GM23338 (cell line): Measurements from ENCODE around the gene PHKB. TPM values are rescaled to one million over a fixed set of nuclear protein-coding genes. Genes with fewer than 3 reads are reported as not detected.
A peak's percentile ranks its signal among the peaks of the same experiment; 100 is the strongest.

Source experiments
- ATAC-seq: fragments of 200-7000 bp; cut with Tn5 transposase; 3 replicates; pipeline ENCODE4 v1.9.1; 2020
- DNase-seq: peaks from one replicate; pipeline ENCODE4 v3.0.0-alpha.2; 2015; ENCODE audit warnings: low spot score
- H2AFZ ChIP-seq: fragments of 200-600 bp; sonication (generic); 2 replicates; pipeline ENCODE4 v1.8.0; 2016; ENCODE audit warnings: antibody characterized with exemption, mild to moderate bottlenecking, moderate library complexity
- H3F3A ChIP-seq: fragments of 200-600 bp; sonication (generic); replicated peaks from 2 replicates; pipeline ENCODE4 v1.8.0; 2017; ENCODE audit warnings: antibody characterized with exemption, mixed run types, low read depth
- H3K27ac ChIP-seq: fragments of 200-600 bp; sonication (generic); 2 replicates; pipeline ENCODE4 v1.6.1; 2016; ENCODE audit warnings: low read depth
- H3K27me3 ChIP-seq: fragments of 200-600 bp; sonication (generic); 2 replicates; pipeline ENCODE4 v1.8.0; 2016; ENCODE audit warnings: mild to moderate bottlenecking, mixed run types, moderate library complexity; ENCODE audit not compliant: insufficient read depth
- H3K36me3 ChIP-seq: fragments of 200-600 bp; sonication (generic); 2 replicates; pipeline ENCODE4 v1.8.0; 2016; ENCODE audit warnings: mild to moderate bottlenecking; ENCODE audit not compliant: insufficient read depth
- H3K4me1 ChIP-seq: fragments of 200-600 bp; sonication (generic); 2 replicates; pipeline ENCODE4 v1.8.0; 2016; ENCODE audit warnings: mild to moderate bottlenecking, moderate library complexity; ENCODE audit not compliant: insufficient read depth
- H3K4me2 ChIP-seq: fragments of 200-600 bp; sonication (generic); 2 replicates; pipeline ENCODE4 v1.7.1; 2017; ENCODE audit warnings: mixed run types
- H3K4me3 ChIP-seq: fragments of 200-600 bp; sonication (generic); 2 replicates; pipeline ENCODE4 v1.6.1; 2016; ENCODE audit warnings: mixed run types
- H3K79me2 ChIP-seq: fragments of 200-600 bp; sonication (generic); replicated peaks from 2 replicates; pipeline ENCODE4 v1.8.0; 2017; ENCODE audit warnings: mild to moderate bottlenecking; ENCODE audit not compliant: insufficient read depth
- H3K9me2 ChIP-seq: fragments of 200-600 bp; sonication (generic); 2 replicates; pipeline ENCODE4 v1.8.0; 2017; ENCODE audit not compliant: insufficient read depth
- H4K20me1 ChIP-seq: fragments of 200-600 bp; sonication (generic); replicated peaks from 2 replicates; pipeline ENCODE4 v1.8.0; 2017; ENCODE audit warnings: mild to moderate bottlenecking; ENCODE audit not compliant: insufficient read depth
- H3K27ac Mint-ChIP-seq: 2 replicates; pipeline ENCODE4 v1.8.0; 2020; ENCODE audit warnings: inconsistent platforms, mild to moderate bottlenecking, moderate library complexity, mixed read lengths
- H3K27me3 Mint-ChIP-seq: 3 replicates; pipeline ENCODE4 v1.8.0; 2022; ENCODE audit warnings: low read depth, mild to moderate bottlenecking, moderate library complexity, mixed read lengths, inconsistent platforms; ENCODE audit not compliant: insufficient read depth, poor library complexity
- H3K36me3 Mint-ChIP-seq: 3 replicates; pipeline ENCODE4 v1.8.0; 2021; ENCODE audit warnings: low read depth, mild to moderate bottlenecking, inconsistent platforms, moderate library complexity, mixed read lengths
- H3K4me1 Mint-ChIP-seq: 3 replicates; pipeline ENCODE4 v1.8.0; 2020; ENCODE audit warnings: mild to moderate bottlenecking, inconsistent platforms, mixed read lengths
- H3K4me3 Mint-ChIP-seq: 3 replicates; pipeline ENCODE4 v1.8.0; 2021; ENCODE audit warnings: moderate library complexity, mild to moderate bottlenecking, inconsistent platforms, mixed read lengths
- H3K9me3 Mint-ChIP-seq: 3 replicates; pipeline ENCODE4 v1.8.0; 2020; ENCODE audit warnings: moderate library complexity, mild to moderate bottlenecking, inconsistent platforms, mixed read lengths
- CREB1 ChIP-seq: fragments of 250-450 bp; sonication (Bioruptor Pico); IDR thresholded peaks from 2 replicates; pipeline ENCODE4 v1.5.0; 2020; ENCODE audit warnings: low read depth, mild to moderate bottlenecking, moderate library complexity
- CTCF ChIP-seq, 2 experiments: fragments of 200-600 bp in 1 of 2; sonication (generic) in 1 of 2; conservative IDR thresholded peaks; 2 replicates each; pipeline versions ENCODE4 v1.5.1 to v1.6.1; 2016 to 2017; ENCODE audit warnings: antibody characterized with exemption in 2 of 2, low read depth in 2 of 2, mild to moderate bottlenecking in 2 of 2, moderate library complexity in 1 of 2
- ETS1 ChIP-seq: IDR thresholded peaks from 2 replicates; pipeline ENCODE4 v1.6.1; 2016; ENCODE audit warnings: antibody characterized with exemption
- EZH2 ChIP-seq: fragments of 200-600 bp; sonication (generic); IDR thresholded peaks from one replicate; pipeline ENCODE4 v1.8.0; 2017; ENCODE audit warnings: antibody characterized with exemption, mild to moderate bottlenecking, low read depth; ENCODE audit not compliant: unreplicated experiment
- EZH2phosphoT487 ChIP-seq: fragments of 200-600 bp; sonication (generic); IDR thresholded peaks from one replicate; pipeline ENCODE4 v1.8.1; 2018; ENCODE audit warnings: antibody characterized with exemption; ENCODE audit not compliant: unreplicated experiment
- JUNB ChIP-seq: IDR thresholded peaks from one replicate; pipeline ENCODE4 v1.6.1; 2016; ENCODE audit warnings: antibody characterized with exemption; ENCODE audit not compliant: unreplicated experiment
- NANOG ChIP-seq: IDR thresholded peaks from 2 replicates; pipeline ENCODE4 v1.6.1; 2016; ENCODE audit warnings: antibody characterized with exemption, borderline replicate concordance
- POLR2AphosphoS5 ChIP-seq: IDR thresholded peaks from 2 replicates; pipeline ENCODE4 v1.6.1; 2016; ENCODE audit warnings: antibody characterized with exemption, low read depth
- REST ChIP-seq: IDR thresholded peaks from one replicate; pipeline ENCODE4 v1.6.1; 2018; ENCODE audit warnings: antibody characterized with exemption; ENCODE audit not compliant: unreplicated experiment
- STAT1 ChIP-seq: IDR thresholded peaks from one replicate; pipeline ENCODE4 v1.6.1; 2016; ENCODE audit warnings: antibody characterized with exemption; ENCODE audit not compliant: unreplicated experiment
- ZNF114 ChIP-seq: fragments of 250-450 bp; sonication (Bioruptor Pico); IDR thresholded peaks from 2 replicates; pipeline ENCODE4 v1.5.0; 2020; ENCODE audit warnings: mild to moderate bottlenecking, moderate library complexity
- ZNF331 ChIP-seq: fragments of 250-450 bp; sonication (Bioruptor Pico); IDR thresholded peaks from 2 replicates; pipeline ENCODE4 v1.5.0; 2020; ENCODE audit warnings: low read depth, mild to moderate bottlenecking, moderate library complexity
- ZNF462 ChIP-seq: fragments of 250-450 bp; sonication (Bioruptor Pico); IDR thresholded peaks from 2 replicates; pipeline ENCODE4 v1.5.0; 2020; ENCODE audit warnings: mild to moderate bottlenecking, moderate library complexity
- polyA plus RNA-seq: library from polyadenylated mRNA; unstranded; fragments of >200 nt; fragmentation: Nextera tagmentation; extraction: Ambion mirVana; gene quantifications from 2 replicates; pipeline ENCODE4 v1.2.1, GENCODE V29; 2016
- total RNA-seq: library from RNA; depleted of rRNA; stranded (reverse); fragments of >200 nt; shearing (Covaris generic); gene quantifications from 2 replicates; pipeline ENCODE4 v1.2.3, GENCODE V29; 2014

Gene PHKB
- total and polyA plus RNA-seq, 2 experiments from 2014 or later: 20.3 to 57.3 TPM

GRCh38 chr16:47700857-47701587, 239.9 kb downstream of the PHKB start:
- H4K20me1 ChIP-seq: no peaks in the 10 kb centered on the region
- no peak overlapping the region for H3K4me3 ChIP-seq
- H2AFZ ChIP-seq: no peak overlapping the region
- no peaks in the 10 kb centered on the region for H3K9me2 ChIP-seq
- peaks cover 39% of the 10 kb centered on the region for H3K4me1 ChIP-seq
- Mint-ChIP-seq H3K4me1 (peaks cover 30% of the 10 kb centered on the region), H3K36me3 (peaks cover 13% of the 10 kb centered on the region; the same call in 2 of the 3 replicates), H3K4me3 (peak overlapping the region; percentile 1; the same call in 1 of the 3 replicates), H3K27ac (peak overlapping the region; percentile 66), H3K27me3 (no peaks in the 10 kb centered on the region), H3K9me3 (peaks cover 3% of the 10 kb centered on the region; the same call in 2 of the 3 replicates)
- no peaks in the 10 kb centered on the region; the same call in 1 of the 2 replicates for H3K36me3 ChIP-seq
- H3K4me2 ChIP-seq: peak overlapping the region; percentile 15
- ATAC-seq (no peak), DNase-seq (no peak)
- TF ChIP-seq CREB1 (no peak), ZNF331 (CRISPR knock-in tag) (no peak), CTCF (conservative IDR thresholded peaks at IDR 0.05; ENCODE audit: low read depth in 2 of 2) (no peak), POLR2AphosphoS5 (no peak), STAT1 (no peak), ETS1 (no peak), JUNB (no peak), EZH2 (no peak), EZH2phosphoT487 (no peak), NANOG (no peak), REST (no peak), ZNF114 (no peak), ZNF462 (no peak)
- no peak overlapping the region for H3K27ac ChIP-seq
- no peaks in the 10 kb centered on the region for H3F3A ChIP-seq
- H3K27me3 ChIP-seq: no peaks in the 10 kb centered on the region
- no peaks in the 10 kb centered on the region for H3K79me2 ChIP-seq
